Effector CD8-positive, alpha-beta T cell (primary cell): Measurements from ENCODE around the gene ELK3.

Experiments
- DNase-seq: peaks from one replicate; lab custom pipeline; 2025; lab: John Stamatoyannopoulos, UW

The ELK3 gene

GRCh38 chr12:96235484-96235826 lies 41.3 kb downstream of the ELK3 start:
- DNase-seq = no peak

- no peak for DNase-seq
These were observed 42.1 kb downstream of the ELK3 start for GRCh38 chr12:96236221-96236822.

DNA sequence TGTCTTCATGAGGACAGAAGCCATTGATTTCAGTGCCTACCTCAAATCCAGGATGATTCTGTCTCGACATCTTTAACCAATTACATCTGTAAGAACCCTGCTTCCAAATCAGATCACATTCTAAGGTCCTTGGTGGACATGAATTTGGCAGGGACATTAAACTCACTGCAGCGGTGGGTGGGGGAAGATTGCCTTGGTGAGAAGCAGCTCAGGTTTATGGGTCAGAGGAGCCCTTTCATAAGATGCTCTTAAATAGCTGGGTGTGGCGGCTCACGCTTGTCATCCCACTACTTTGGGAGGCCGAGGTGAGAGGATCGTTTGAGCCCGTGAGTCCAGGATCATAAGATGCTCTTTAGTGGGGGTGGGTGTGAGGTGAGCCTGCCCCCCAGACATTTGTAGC lies 42.9 kb downstream of the ELK3 start:
- no peak for DNase-seq

DNA sequence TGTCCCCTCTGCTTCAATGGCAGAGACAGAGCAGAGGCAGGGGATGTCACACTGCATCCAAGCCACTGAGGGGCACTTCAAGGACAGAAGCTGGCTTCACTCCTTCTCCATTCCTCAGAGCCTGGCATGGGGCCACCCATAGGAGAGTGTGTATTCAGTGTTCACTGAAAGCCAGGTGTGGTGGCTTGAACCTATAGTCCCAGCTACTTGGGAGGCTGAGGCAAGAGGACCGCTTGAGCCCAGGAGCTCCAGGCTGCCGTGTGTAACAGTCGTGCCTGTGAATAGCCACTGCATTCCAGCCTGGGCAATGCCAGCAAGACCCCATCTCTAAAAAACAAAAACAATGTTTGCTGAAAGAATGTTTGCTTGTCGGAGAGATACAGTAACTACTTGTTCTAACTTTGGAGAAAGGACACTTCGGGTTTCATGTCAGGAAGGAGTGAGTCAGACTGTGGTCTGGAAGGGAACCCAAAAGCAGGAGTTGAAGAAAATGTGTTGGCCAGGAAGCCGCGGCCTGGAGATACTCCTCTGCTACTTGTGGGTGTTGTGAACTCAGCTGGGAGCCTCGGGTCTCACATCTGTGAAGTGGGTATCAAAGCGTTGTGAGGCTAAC lies 43.4 kb downstream of the ELK3 start:
- no peak for DNase-seq

- no peak for DNase-seq
These were observed 44.3 kb downstream of the ELK3 start for GRCh38 chr12:96238336-96239047.

DNA sequence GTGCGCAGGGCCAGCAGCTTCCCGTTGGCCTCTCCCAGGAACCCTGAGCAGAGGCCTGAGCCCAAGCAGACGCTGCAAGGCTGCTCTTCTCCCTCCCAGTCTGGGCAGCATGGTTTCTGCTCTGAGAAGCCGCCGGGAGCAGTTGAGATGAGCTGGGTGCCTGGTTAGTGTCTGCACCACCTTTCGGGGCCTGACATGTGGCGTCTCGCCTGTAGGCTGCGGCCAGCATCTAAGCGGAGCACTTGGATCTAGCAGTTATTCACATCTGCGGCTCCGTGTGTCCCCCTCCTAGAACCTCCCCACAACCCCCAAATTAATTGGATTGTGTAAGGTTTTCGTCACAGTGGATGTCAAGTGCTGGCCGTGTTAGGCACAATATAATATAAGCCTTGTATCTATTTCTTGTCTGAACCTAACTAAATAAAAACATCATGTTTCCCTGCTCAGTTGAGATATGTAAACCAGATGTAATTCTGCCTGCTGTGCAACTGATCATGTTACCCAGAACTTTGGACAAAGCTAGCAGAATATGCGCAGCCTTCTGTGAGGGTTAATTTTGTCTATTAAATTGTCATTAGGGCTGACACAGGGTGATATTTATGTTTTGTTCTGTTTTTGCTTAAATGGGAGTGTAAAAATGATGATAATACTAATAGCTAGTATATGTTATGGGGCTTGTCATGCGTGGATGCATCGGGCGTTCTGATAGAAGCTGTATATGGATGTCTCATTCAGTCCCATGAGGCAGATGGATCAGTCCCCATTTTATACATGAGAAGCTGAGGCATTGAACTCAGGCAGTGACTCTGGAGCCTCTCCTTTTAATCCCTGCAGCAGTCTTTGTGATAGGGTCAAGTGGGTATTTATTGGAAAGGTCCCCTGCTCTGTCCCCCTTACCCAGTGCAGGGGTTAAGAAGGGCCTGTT lies 45.8 kb downstream of the ELK3 start:
- DNase-seq = no peak

DNA sequence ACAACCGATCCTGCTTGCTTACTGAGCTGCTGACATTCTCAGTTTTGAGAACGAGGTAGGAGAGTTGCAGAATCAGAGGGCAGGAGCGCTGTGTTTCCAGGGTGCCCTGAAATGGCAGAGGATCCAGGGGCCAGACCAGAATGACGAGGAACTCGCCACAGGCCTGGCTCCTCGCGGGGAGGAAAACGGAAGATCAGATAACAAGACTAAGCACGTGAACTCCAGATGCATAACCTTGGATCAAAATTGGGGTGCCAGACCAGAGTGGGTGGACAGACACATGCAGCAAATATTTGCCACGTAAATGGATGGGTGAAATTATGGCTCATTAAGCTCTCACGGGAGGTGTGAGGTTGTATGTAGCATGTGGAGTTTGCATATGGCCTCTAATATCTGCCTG lies 46.5 kb downstream of the ELK3 start:
- no peak for DNase-seq

- DNase-seq = no peak
These were observed 47.3 kb downstream of the ELK3 start for GRCh38 chr12:96241431-96241830.

DNA sequence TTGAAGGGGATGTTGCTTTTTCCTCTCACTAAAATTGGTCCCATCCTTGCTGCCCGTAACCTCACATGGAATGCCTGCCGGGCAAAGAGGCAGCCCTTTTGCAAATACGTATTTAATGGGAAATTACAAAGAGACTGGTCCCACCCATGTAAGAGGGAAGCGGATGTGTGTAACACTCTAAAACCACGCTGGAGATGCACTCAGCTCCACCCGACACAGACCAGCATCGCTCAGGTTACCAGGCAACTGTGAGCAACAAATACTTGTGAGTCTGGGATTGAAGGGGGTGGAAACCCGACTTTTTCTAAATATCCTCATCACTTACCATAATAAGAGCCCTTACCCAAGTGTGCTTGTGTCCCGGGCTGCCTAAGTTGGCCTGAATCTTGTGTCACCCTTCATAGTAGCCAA lies 47.7 kb downstream of the ELK3 start:
- DNase-seq = peak; percentile 17

DNA sequence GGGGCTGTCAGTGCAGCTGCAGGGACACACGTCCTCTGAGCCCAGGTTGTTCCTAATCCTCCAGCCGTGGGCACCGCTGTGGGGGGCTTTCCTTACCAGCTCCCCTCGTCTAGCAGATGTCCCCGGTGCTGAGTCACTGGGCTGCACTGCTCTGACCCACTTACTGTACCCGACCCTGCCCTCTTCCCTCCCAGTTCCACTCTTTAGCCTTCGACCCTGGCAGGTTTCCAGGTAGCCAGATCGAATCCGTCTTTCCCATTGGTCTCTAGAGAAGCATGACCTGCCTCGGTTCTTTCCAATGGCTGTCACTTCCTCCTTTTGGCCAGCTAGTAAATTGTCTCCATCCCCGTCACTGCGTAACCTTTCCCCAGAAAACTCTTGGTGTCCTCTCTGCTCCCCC lies 48.4 kb downstream of the ELK3 start:
- no peak for DNase-seq

- no peak for DNase-seq
These were observed 50.7 kb downstream of the ELK3 start for GRCh38 chr12:96244826-96245225.

GRCh38 chr12:96246926-96247505 lies 52.8 kb downstream of the ELK3 start:
- DNase-seq = no peak

DNA sequence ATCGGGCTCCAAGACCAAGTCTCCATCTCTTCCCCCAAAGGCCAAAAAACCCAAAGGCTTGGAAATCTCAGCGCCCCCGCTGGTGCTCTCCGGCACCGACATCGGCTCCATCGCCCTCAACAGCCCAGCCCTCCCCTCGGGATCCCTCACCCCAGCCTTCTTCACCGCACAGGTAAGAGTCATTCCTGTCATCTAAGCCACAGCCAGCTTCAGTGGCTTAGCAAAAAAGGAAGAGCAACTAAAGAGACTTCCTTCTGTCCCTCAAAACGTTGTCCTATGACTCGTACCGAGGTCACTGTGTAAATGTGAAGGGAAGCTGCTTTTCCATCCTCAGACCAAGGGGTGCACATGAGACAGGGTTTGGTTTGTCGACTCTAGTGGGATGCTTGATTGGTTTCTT lies 53.4 kb downstream of the ELK3 start:
- no peak for DNase-seq

- no peak for DNase-seq
These were observed 54.2 kb downstream of the ELK3 start for GRCh38 chr12:96248136-96248931.

GRCh38 chr12:96249196-96250118 lies 55.3 kb downstream of the ELK3 start:
- DNase-seq = no peak

DNA sequence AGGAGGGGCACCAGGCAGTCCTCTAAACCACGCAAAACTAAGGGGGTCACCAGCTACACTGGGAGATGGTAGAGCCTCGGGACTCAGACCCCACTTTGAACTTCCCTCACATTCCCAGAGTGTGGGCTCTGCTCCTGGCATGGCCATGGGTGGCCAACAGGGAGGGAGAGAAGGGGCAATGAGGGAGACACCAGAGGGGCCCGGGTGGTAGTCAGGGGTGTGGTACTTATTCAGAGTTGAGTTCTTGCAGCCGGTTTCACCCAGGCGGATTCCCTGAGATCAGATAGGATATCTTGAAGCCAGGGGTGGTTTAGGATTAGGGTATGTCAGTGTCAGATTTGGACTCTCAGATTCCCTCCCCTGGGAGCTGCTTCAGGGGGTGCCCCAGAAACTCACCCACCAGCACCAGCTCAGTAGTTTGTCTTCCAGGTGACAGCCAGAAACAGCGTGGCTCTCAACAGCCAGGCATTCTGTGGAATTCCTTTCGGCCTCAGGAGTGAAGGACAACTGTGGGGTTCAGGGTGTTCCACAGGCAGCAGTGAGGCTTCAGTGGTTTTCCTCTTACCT lies 56.0 kb downstream of the ELK3 start:
- no peak for DNase-seq

DNA sequence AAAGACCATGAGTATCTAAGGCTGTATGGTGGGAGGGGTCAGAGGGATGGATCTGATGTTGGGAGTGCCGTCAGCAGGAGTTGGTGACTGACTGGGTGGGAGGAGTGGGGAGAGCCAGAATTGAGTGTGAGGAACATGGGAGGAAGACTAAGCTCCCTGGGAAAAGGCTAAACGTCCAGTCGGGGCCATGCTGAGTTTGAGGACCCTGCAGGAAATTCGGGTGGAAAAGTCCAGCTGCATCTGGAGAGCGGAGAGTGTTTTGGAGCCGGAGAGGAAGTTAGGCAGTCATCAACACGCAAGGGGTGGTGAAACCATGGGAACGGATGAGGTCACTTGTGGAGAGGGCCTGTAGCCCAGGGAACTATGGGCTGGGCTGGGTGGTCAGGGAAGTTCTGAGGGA lies 60.9 kb downstream of the ELK3 start:
- DNase-seq = no peak

DNA sequence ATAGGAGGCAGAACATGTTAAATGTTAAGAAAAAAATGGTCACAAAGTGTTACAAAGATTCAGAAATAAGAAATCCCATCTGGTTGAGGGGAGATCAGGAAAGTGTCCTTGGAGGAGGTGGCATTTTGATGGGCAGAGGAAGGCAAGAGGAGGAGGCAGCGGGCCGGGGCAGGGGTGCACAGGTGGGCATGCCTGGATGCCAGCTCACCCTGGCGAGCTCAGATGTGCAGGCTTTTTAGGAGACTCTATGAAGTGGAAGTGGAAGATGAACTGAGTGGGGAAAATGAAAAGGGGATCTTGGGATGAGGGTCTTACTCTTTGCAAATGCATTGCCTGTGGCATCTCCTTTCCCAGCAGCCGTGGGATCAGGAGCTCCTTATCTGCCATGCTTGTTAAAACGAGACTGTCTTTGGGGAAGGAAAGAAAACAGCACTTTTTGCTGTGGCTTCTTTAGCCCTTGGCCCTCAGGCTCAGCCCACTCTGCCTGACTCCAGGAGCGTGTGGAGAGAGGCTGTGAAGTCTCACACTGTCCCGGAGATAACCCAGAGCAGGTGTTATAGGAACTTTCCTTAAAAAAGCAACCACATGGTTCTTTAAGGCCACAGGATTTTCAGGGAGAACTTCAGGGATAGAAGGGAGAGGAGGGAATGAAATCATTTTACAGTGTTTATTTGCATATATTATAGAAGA lies 62.6 kb downstream of the ELK3 start:
- no peak for DNase-seq

DNA sequence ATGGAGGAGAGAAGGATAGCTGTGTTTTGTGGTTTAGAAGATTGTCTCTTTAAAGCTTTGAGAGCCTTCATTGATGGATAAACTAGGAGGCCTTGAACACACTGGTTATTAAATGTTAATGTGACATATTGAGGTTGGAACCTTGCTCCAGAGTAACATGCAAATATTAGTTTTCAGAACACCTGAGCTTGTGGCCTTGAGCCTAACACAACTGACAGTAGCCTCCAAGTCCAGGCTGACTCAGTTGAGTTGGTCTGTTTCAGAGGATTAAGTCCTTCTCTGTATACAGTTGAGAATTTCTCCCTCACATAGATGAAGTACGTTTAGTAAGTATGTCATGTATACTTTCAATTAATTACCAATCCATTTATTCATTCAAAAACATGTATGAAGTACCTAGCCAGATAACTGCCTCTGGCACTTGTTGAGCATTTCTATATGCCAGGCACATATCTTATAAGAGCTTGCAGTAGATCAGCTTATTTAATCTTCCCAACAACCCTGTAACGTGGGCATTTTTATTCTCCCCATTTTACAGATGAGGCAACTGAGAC lies 63.5 kb downstream of the ELK3 start:
- DNase-seq = no peak
